K562 (cell line): ENCODE results near the gene ANO6. TPM values are rescaled to one million over a fixed set of nuclear protein-coding genes. Genes with fewer than 3 reads are reported as not detected.
A peak's percentile ranks its signal among the peaks of the same experiment; 100 is the strongest.

Experiments used
- ATAC-seq: fragments of 200-7000 bp; cut with Tn5 transposase; 3 replicates; pipeline ENCODE4 v1.9.1; 2020; ENCODE audit warnings: moderate library complexity
- BruUV-seq: library from RNA; stranded (reverse); fragments of 400-500 nt; replicated peaks from 2 replicates; lab custom pipeline; 2021; lab: Mats Ljungman, UMichigan
- CTCF ChIA-PET: fragments of 300-600 bp; formaldehyde crosslinking; extraction: SDS; loops from one replicate; lab custom pipeline; 2021; ENCODE audit warnings: low intra/inter-chr PET ratio; lab: Yijun Ruan, JAX
- POLR2A ChIA-PET: fragments of 300-600, 350-650 bp; sonication (Branson Sonifier 250); formaldehyde crosslinking; extraction: SDS; loops from one replicate; lab custom pipeline; 2021; ENCODE audit warnings: antibody characterized with exemption, inconsistent platforms; lab: Yijun Ruan, JAX
- DNase-seq, 4 experiments: peaks; one replicate each; pipeline versions ENCODE4 v3.0.0 to v3.0.0-alpha.2; 2011 to 2018; ENCODE audit warnings: low spot score in 3 of 4, mixed read lengths in 3 of 4; ENCODE audit errors: extremely low read depth in 1 of 4
- FAIRE-seq: peaks from 2 replicates; lab custom pipeline; 2011; peaks lifted over from hg19 to GRCh38; lab: Jason Lieb, UNC
- H2AFZ ChIP-seq: 2 replicates; pipeline ENCODE4 v1.6.0; 2011; ENCODE audit warnings: low read depth, low read length, control low read depth, inconsistent platforms
- H3K27ac ChIP-seq: fragments of 200-600 bp; 3 replicates; pipeline ENCODE4 v1.8.0; 2011; ENCODE audit warnings: low read depth, mild to moderate bottlenecking, control low read depth, inconsistent platforms, low read length, moderate library complexity, mixed read lengths; ENCODE audit errors: extremely low read depth
- H3K27me3 ChIP-seq, 2 experiments: fragments of 300-600 bp in 1 of 2; 2 replicates in 1 of 2; 3 replicates in 1 of 2; pipeline versions ENCODE4 v1.6.0 to v1.8.0; 2011; ENCODE audit warnings: inconsistent platforms in 2 of 2, low read length in 2 of 2, mild to moderate bottlenecking in 1 of 2, mixed read lengths in 1 of 2, moderate library complexity in 1 of 2; ENCODE audit not compliant: control insufficient read depth in 2 of 2, insufficient read depth in 2 of 2
- H3K36me3 ChIP-seq: fragments of 300-600 bp; 3 replicates; pipeline ENCODE4 v1.8.0; 2011; ENCODE audit warnings: mild to moderate bottlenecking, low read length, inconsistent platforms; ENCODE audit not compliant: control insufficient read depth, insufficient read depth
- H3K4me1 ChIP-seq, 2 experiments: fragments of 200-600 bp in 1 of 2; replicated peaks in 1 of 2; 2 replicates in 1 of 2; 3 replicates in 1 of 2; pipeline versions ENCODE4 v1.5.1 to v1.8.0; 2011; ENCODE audit warnings: inconsistent platforms in 2 of 2, low read length in 2 of 2, mild to moderate bottlenecking in 1 of 2, mixed read lengths in 1 of 2, moderate library complexity in 1 of 2; ENCODE audit not compliant: control insufficient read depth in 2 of 2, insufficient read depth in 2 of 2
- H3K4me2 ChIP-seq: 2 replicates; pipeline ENCODE4 v1.6.1; 2011; ENCODE audit warnings: low read length, control low read depth, inconsistent platforms, mixed read lengths; ENCODE audit not compliant: insufficient read depth
- H3K4me3 ChIP-seq: fragments of 200-600 bp; sonication (generic), shearing (Covaris generic); 2 replicates; pipeline ENCODE4 v1.5.1; 2016; ENCODE audit warnings: control low read depth, inconsistent platforms
- H3K79me2 ChIP-seq: fragments of 200-600 bp; 3 replicates; pipeline ENCODE4 v1.8.0; 2011; ENCODE audit warnings: low read length, inconsistent platforms; ENCODE audit not compliant: control insufficient read depth, insufficient read depth
- H3K9ac ChIP-seq, 2 experiments: 2 replicates each; pipeline versions ENCODE4 v1.6.0 to v1.6.1; 2011; ENCODE audit warnings: low read depth in 2 of 2, low read length in 2 of 2, control low read depth in 1 of 2, inconsistent platforms in 1 of 2, mild to moderate bottlenecking in 1 of 2, mixed read lengths in 1 of 2; ENCODE audit not compliant: insufficient read depth in 1 of 2
- H3K9me1 ChIP-seq: one replicate; pipeline ENCODE4 v1.6.0; 2011; ENCODE audit warnings: inconsistent platforms, mild to moderate bottlenecking, low read length, moderate library complexity; ENCODE audit not compliant: control insufficient read depth, insufficient read depth
- H3K9me3 ChIP-seq: replicated peaks from 2 replicates; pipeline ENCODE4 v1.5.1; 2011; ENCODE audit warnings: low read depth, low read length, inconsistent platforms; ENCODE audit not compliant: control insufficient read depth, insufficient read depth
- H4K20me1 ChIP-seq: replicated peaks from 2 replicates; pipeline ENCODE4 v1.6.1; 2011; ENCODE audit warnings: low read length, inconsistent platforms, mixed read lengths; ENCODE audit not compliant: control insufficient read depth, insufficient read depth
- ATF1 ChIP-seq, 2 experiments: fragments of 450-650 bp in 1 of 2; IDR thresholded peaks; 2 replicates each; pipeline ENCODE4 v1.6.1; 2016; ENCODE audit warnings: missing compliant biosample characterization in 1 of 2, missing genetic modification characterization in 1 of 2
- ATF7 ChIP-seq: fragments of 450-650 bp; IDR thresholded peaks from 2 replicates; pipeline ENCODE4 v1.7.1; 2014; ENCODE audit warnings: mild to moderate bottlenecking, moderate library complexity
- CREM ChIP-seq: IDR thresholded peaks from 2 replicates; pipeline ENCODE4 v1.6.1; 2014; ENCODE audit warnings: antibody characterized with exemption, low read depth
- DACH1 ChIP-seq: fragments of 450-650 bp; IDR thresholded peaks from 2 replicates; pipeline ENCODE4 v1.6.1; 2018; ENCODE audit not compliant: partially characterized antibody
- FOSL1 ChIP-seq: fragments of 200-800 bp; sonication (Bioruptor generic); conservative IDR thresholded peaks from 2 replicates; pipeline ENCODE4 v1.6.1; 2016; ENCODE audit warnings: missing genetic modification characterization, missing compliant biosample characterization
- JUND ChIP-seq, 2 experiments: IDR thresholded peaks; 2 replicates in 1 of 2; 3 replicates in 1 of 2; pipeline ENCODE4 v1.6.1; 2011; ENCODE audit warnings: borderline replicate concordance in 2 of 2, low read depth in 2 of 2, low read length in 2 of 2, improper control_type of control experiment in 1 of 2, missing biosample characterization in 1 of 2, missing genetic modification characterization in 1 of 2, missing genetic modification reagents in 1 of 2
- MAFK ChIP-seq: IDR thresholded peaks from 2 replicates; pipeline ENCODE4 v1.6.1; 2011; ENCODE audit warnings: low read length, improper control_type of control experiment
- NCOA6 ChIP-seq: fragments of 450-650 bp; IDR thresholded peaks from 2 replicates; pipeline ENCODE4 v1.6.1; 2017; ENCODE audit warnings: mild to moderate bottlenecking
- RFX1 ChIP-seq: fragments of 450-650 bp; IDR thresholded peaks from 2 replicates; pipeline ENCODE4 v1.6.1; 2016; ENCODE audit warnings: mild to moderate bottlenecking, moderate library complexity
- TAL1 ChIP-seq: fragments of 450-650 bp; IDR thresholded peaks from 2 replicates; pipeline ENCODE4 v1.6.1; 2016; ENCODE audit warnings: mild to moderate bottlenecking
- ZNF165 ChIP-seq: fragments of 250-450 bp; sonication (Bioruptor Pico); IDR thresholded peaks from 2 replicates; pipeline ENCODE4 v1.4.0; 2020; ENCODE audit warnings: borderline replicate concordance
- WGBS: fragments of 100-300 bp; shearing (Covaris generic); methylation state at CpG from one replicate; pipeline ENCODE4 v1.1.6; 2016; ENCODE audit warnings: low coverage, mixed read lengths; ENCODE audit not compliant: insufficient coverage; ENCODE audit errors: missing lambda C conversion rate; 5-methylcytosine and 5-hydroxymethylcytosine counted together
- in situ Hi-C: fragments of 300-500 bp; cut with MboI; formaldehyde crosslinking; loops from 4 replicates; pipeline ENCODE4 v1.15.0; 2018; ENCODE audit warnings: inconsistent platforms, mixed read lengths
- intact Hi-C: fragments of 100-400 bp; cut with micrococcal nuclease; formaldehyde crosslinking; loops from 2 replicates; pipeline ENCODE4 v1.14.2; 2022
- polyA plus RNA-seq, 8 experiments: library from polyadenylated mRNA; depleted of rRNA in 4 of 8; stranded (reverse) in 5 of 8; unstranded in 3 of 8; fragments of >200 nt; fragmentation: Nextera tagmentation in 2 of 8; fragmentation: Illumina TruSeq in 1 of 8; extraction: Ambion mirVana in 2 of 8; extraction: Trizol in 1 of 8; gene quantifications; 2 replicates each; pipeline versions ENCODE4 v1.2.1 to v1.2.3, GENCODE V29; 2011 to 2014; ENCODE audit warnings: inconsistent platforms in 1 of 8, missing spikeins in 1 of 8
- total RNA-seq, 7 experiments: library from RNA; depleted of rRNA in 6 of 7; stranded (reverse); fragments of >200 nt in 6 of 7; fragmentation: Illumina TruSeq in 2 of 7; extraction: Trizol in 2 of 7; gene quantifications; 2 replicates each; pipeline versions ENCODE4 v1.2.1 to v1.2.3, GENCODE V29; 2011 to 2021; ENCODE audit warnings: low replicate concordance in 1 of 7
- TF ChIP-seq, protein P1 (sequence below): fragments of 200-800 bp; sonication (Bioruptor generic); IDR thresholded peaks from 2 replicates; pipeline ENCODE4 v1.6.1; 2017; ENCODE audit warnings: missing genetic modification characterization, missing compliant biosample characterization
- TF ChIP-seq, protein P2 (sequence below): sonication (generic); formaldehyde crosslinking; IDR thresholded peaks from 2 replicates; pipeline ENCODE4 v1.8.0; 2023; ENCODE audit warnings: mild to moderate bottlenecking, missing genetic modification reagents

Gene ANO6
- total and polyA plus RNA-seq, 9 of the 15 experiments (the other 6 are each of a cell fraction or from before 2014, with no cell fraction given): 3.5 to 24.7 (median 20.3) TPM

DNA sequence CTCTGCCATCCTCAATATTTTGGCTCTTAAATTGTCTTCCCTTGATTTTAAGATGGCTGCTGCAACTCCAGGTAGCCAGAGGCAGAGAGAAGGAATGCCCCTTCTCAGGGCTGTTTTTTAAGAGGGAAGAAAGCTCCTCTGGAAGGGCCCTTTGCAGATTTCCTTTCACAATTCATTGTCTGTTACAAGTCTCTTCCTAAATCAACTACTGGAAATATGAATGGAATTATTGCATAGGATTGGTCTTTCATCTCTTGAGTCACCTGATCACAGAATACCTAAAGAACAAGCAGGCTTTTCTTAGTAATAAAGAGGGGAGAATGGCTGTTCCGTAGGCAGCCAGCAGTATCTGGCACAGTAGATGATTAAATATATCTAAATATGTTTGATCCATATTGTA is 118.5 kb downstream of the ANO6 start:
- H3K27ac ChIP-seq: no peak overlapping the region

DNA sequence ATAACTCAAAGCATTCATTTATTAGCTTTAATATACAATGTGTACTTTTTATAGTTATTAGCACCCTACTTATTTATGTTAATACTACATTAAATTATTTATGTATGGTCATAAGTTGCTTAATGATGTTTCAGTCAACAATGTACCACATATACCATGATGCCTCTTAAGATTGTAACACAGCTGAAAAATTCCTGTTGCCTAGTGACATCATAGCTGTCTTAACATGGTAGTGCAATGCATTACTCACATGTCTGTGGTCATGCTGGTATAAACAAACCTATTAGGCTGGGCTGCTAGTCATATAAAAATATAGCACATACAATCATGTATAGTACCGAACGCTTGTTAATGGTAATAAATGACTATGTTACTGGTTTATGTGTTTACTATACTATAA is 120.4 kb downstream of the ANO6 start:
- FAIRE-seq (peak; percentile 19), DNase-seq (peak in 2 of 4 experiments; percentile 14 to 54), ATAC-seq (peak; percentile 76)
- in situ Hi-C loops (no loop called here), intact Hi-C loops (loop anchor here (5.0 kb wide), 2 partner anchors 64 to 119 kb away; partner anchors contain the start of gene ANO6)
- H3K4me1 ChIP-seq: peaks cover 0 to 28% of the 10 kb centered on the region in 2 experiments; a peak in 3 of 5 replicates
- H3K27ac ChIP-seq: peak overlapping the region; percentile 80; the same call in 1 of the 3 replicates
- no peaks in the 10 kb centered on the region for H3K9me1 ChIP-seq
- no peak overlapping the region for H2AFZ ChIP-seq
- 86% methylated on average over 2 of the region's 2 CpGs for WGBS
- H3K9ac ChIP-seq: no peak overlapping the region
- POLR2A ChIA-PET: interaction anchor here (0.9 to 1.8 kb wide), 4 partner anchors 10 to 114 kb away, joined by 3 to 9 read pairs (median 4); no protein-coding TSS in a partner anchor
- no peaks in the 10 kb centered on the region for H4K20me1 ChIP-seq
- 0 out of 3 replicates have a peak, but pooled peaks cover 2% of the 10 kb centered on the region for H3K36me3 ChIP-seq
- H3K4me2 ChIP-seq: no peak overlapping the region
- no TSS peak for BruUV-seq
- H3K27me3 ChIP-seq: no peaks in the 10 kb centered on the region
- no peaks in the 10 kb centered on the region for H3K9me3 ChIP-seq
- H3K79me2 ChIP-seq: no peaks in the 10 kb centered on the region
- CTCF ChIA-PET: interaction anchor here (0.6 kb wide), 1 partner anchor 121 kb away, joined by 3 read pairs; no protein-coding TSS in a partner anchor
- H3K4me3 ChIP-seq: no peak overlapping the region
- TF ChIP-seq FOSL1 (tag) (peak; percentile 54), ATF1 (CRISPR knock-in tag; IDR thresholded peaks at IDR 0.05) (no peak), ATF1 (tag; IDR thresholded peaks at IDR 0.05) (peak; percentile 36; the same call in 1 of the 2 replicates), DACH1 (peak; percentile 75), ZNF165 (CRISPR knock-in tag) (no peak), NCOA6 (no peak), JUND (IDR thresholded peaks at IDR 0.05; ENCODE audit: borderline replicate concordance, low read depth, low read length) (peak; percentile 52; the same call in 1 of the 2 replicates), JUND (tag; IDR thresholded peaks at IDR 0.05; ENCODE audit: borderline replicate concordance, low read depth, low read length) (no peak; the same call in 2 of the 3 replicates), CREM (peak; percentile 75), ATF7 (peak; percentile 45; the same call in 1 of the 2 replicates), TAL1 (no peak), RFX1 (peak; percentile 71)
- TF ChIP-seq, protein P1, sequence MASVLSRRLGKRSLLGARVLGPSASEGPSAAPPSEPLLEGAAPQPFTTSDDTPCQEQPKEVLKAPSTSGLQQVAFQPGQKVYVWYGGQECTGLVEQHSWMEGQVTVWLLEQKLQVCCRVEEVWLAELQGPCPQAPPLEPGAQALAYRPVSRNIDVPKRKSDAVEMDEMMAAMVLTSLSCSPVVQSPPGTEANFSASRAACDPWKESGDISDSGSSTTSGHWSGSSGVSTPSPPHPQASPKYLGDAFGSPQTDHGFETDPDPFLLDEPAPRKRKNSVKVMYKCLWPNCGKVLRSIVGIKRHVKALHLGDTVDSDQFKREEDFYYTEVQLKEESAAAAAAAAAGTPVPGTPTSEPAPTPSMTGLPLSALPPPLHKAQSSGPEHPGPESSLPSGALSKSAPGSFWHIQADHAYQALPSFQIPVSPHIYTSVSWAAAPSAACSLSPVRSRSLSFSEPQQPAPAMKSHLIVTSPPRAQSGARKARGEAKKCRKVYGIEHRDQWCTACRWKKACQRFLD: no peak
- TF ChIP-seq, protein P2, sequence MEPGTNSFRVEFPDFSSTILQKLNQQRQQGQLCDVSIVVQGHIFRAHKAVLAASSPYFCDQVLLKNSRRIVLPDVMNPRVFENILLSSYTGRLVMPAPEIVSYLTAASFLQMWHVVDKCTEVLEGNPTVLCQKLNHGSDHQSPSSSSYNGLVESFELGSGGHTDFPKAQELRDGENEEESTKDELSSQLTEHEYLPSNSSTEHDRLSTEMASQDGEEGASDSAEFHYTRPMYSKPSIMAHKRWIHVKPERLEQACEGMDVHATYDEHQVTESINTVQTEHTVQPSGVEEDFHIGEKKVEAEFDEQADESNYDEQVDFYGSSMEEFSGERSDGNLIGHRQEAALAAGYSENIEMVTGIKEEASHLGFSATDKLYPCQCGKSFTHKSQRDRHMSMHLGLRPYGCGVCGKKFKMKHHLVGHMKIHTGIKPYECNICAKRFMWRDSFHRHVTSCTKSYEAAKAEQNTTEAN (CRISPR knock-in tag): no peak

More for the DNA sequence above, 118.5 kb downstream of the ANO6 start:
- no peaks in the 10 kb centered on the region for H3K9me1 ChIP-seq
- no peak overlapping the region for H2AFZ ChIP-seq
- no peaks in the 10 kb centered on the region for H3K27me3 ChIP-seq
- no peaks in the 10 kb centered on the region for H3K9me3 ChIP-seq
- DNase-seq: no peak
- no peak overlapping the region for H3K4me3 ChIP-seq
- POLR2A ChIA-PET: no interaction called here
- 82% methylated on average over 1 of the region's 1 CpG for WGBS
- no peak for ATAC-seq
- BruUV-seq: no TSS peak
- H3K36me3 ChIP-seq: 0 out of 3 replicates have a peak, but pooled peaks cover 2% of the 10 kb centered on the region
- FAIRE-seq: no peak
- intact Hi-C loops: no loop called here
- H3K79me2 ChIP-seq: no peaks in the 10 kb centered on the region
- peaks cover 0 to 28% of the 10 kb centered on the region in 2 experiments; a peak in 3 of 5 replicates for H3K4me1 ChIP-seq
- no peak overlapping the region for H3K9ac ChIP-seq
- TF ChIP-seq MAFK: no peak
- TF ChIP-seq, all 486 proteins: peak for 0
- in situ Hi-C loops: no loop called here
- CTCF ChIA-PET: no interaction called here
- Histone ChIP-seq H3K4me2 (no peak overlapping the region), H4K20me1 (no peaks in the 10 kb centered on the region)
